SU-DHL-6 (cell line): ENCODE results near the gene RPH3AL.

Experiments
- CTCF ChIP-seq: fragments of 200-600 bp; sonication (generic); IDR thresholded peaks from one replicate; pipeline ENCODE4 v1.5.1; 2017; ENCODE audit warnings: antibody characterized with exemption, mild to moderate bottlenecking, low read length, moderate library complexity; ENCODE audit not compliant: insufficient read depth, poor library complexity, severe bottlenecking
- EZH2phosphoT487 ChIP-seq: fragments of 200-600 bp; sonication (generic), shearing (Covaris generic); conservative IDR thresholded peaks from 2 replicates; pipeline ENCODE4 v1.6.1; 2018; ENCODE audit warnings: mild to moderate bottlenecking, antibody characterized with exemption, low read length, moderate library complexity, mixed read lengths

- TF ChIP-seq CTCF (no peak), EZH2phosphoT487 (no peak)
These were observed 130.4 kb downstream of the RPH3AL start for GRCh38 chr17:222172-222571.
